ENCODE data around the gene TAF1C.

Gene TAF1C

GRCh38 chr16:84132527-84133285 lies 54.2 kb downstream of the TAF1C start:
- no peak for FAIRE-seq
- no peak for DNase-seq (ENCODE audit: low spot score)

- FAIRE-seq: no peak
- DNase-seq (ENCODE audit: low spot score): no peak
Observed at GRCh38 chr16:84131117-84131516, 55.7 kb downstream of the TAF1C start.
